Stimulated activated CD8-positive, alpha-beta memory T cell treated with anti-CD3 and anti-CD28 coated beads, Interleukin-7, amount 100 ng/mL, for 4 hours (primary cell): Measurements from ENCODE around the gene METTL8.
A peak's percentile ranks its signal among the peaks of the same experiment; 100 is the strongest.
"Not testable (repeated sequence)": the region's sequence is repeated elsewhere in the genome, so short reads cannot be mapped to it uniquely, and the experiment has no call there.

Experiments
- DNase-seq, 2 donors: peaks; one replicate each; pipeline ENCODE4 v3.0.0-alpha.2; 2020; ENCODE audit warnings: low read depth in 2 of 2

The METTL8 gene

DNA sequence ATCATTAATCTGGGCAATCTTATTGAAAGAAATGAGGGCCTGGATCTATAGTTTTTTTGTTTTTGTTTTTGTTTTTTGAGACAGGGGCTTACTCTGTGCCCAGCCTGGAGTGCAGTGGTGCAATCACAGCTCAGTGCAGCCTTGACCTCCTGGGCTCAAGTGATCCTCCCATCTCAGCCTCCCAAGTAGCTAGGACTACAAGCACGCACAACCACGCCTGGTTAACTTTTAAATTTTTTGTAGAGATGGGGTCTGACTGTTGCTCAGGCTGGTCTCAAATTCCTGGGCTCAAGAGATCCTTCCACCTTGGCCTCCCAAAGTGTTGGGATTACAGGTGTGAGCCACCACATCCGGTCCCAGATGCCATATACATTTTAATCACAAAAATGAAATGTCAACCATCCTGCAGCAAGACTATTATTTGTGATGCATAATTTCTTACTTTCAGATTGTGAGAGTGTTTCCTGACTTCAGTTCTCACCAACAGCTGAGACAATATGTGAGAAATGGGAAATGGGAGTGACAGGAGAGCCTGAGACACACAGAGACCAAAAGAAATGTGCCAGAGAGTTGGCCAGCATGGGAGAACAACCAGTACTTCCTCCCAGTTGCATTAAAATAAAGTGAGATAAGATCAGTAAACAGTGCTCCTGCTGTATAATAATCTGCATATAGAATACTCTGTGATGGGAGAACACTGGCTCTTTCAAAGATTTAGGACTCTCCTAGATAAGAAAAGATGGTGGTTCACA is 87.6 kb downstream of the METTL8 start:
- DNase-seq = no peak

- no peak for DNase-seq
Measured at GRCh38 chr2:171344182-171344581, 89.6 kb downstream of the METTL8 start.

GRCh38 chr2:171342067-171342413 is 91.8 kb downstream of the METTL8 start:
- DNase-seq = no peak

GRCh38 chr2:171341394-171342066 is 92.3 kb downstream of the METTL8 start:
- no peak for DNase-seq

GRCh38 chr2:171334946-171335345 is 98.8 kb downstream of the METTL8 start:
- DNase-seq = no peak

DNA sequence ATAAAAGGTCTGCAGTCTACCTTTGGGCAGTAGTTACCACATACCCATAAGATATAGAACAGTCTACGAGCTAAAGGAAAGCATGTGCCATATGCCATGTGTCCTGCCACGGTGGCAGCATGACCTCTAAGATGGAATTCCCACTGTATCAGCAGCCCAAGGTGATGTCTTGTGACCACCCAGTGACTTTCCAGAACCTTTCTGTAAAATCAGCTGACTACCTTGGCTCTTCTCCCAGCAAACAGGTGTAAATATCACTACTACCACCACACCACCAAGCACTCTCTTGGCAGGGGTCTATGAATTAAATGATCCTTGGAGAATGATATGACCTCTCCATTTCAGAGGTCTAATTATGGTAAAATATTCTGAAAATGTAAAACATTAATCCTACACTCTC is 99.6 kb downstream of the METTL8 start:
- DNase-seq = no peak

DNA sequence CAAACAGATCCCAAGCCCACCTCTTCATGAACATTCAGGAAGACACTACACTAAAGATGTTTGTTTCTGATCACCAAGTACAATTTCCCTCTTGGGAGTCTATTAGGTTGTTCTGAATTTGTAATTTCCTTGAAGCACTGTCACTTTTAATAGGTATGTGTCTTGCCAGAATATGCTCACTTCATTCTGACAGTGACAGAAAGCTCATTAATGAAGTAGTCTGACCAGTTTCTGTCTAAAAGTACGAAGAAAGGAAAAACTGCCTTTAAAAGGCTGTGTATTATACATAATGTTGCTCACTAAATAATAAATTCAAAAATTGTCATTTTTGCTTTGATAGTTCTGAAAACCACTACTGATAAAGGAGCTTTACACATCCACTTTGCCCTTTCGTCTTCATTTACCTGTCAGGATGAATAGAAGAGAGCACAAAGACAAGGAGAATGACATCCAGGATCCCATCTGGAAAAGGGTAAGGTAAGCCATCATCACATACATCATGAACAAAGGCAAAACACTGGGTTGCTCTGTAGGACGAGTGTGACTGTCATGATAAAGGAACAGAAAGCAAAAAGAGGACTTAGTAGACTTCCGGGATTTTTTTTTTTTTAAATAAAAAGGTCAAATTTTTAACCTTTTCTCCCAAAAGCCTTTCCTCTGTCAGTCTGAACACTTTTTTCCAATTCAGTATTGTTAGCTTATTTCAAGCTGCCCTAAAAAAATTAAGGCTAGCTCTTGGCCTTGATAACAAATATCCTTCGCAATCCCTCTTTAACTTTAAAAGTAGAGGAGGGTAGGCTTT is 103.4 kb downstream of the METTL8 start:
- DNase-seq = no peak

DNA sequence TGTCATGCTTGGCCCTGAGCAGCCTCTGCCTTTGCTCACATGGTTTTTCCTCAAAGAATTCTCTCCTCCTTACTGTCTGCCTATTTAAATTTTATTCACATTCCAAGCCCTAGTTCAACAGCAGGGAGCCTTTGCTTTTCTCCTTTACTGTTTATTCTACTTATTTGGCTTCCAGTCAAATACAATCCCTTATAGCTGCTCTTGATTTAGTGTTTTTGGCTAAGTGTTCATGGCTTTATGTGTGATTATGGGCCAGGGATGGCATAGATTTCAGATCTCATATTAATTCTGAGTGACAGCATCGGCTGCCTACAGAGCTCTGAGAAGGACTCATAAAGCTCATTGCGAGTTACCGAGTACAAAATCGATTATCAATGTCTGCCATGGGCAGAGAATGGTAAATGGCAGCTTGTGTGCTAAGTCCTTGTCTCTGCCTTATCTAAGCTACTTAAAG is 106.7 kb downstream of the METTL8 start:
- no peak for DNase-seq

- no peak for DNase-seq
Measured at GRCh38 chr2:171325886-171326585, 107.8 kb downstream of the METTL8 start.

- DNase-seq = no peak
Measured at GRCh38 chr2:171323971-171324528, 109.7 kb downstream of the METTL8 start.

GRCh38 chr2:171322928-171323327 is 110.9 kb downstream of the METTL8 start:
- no peak for DNase-seq

DNA sequence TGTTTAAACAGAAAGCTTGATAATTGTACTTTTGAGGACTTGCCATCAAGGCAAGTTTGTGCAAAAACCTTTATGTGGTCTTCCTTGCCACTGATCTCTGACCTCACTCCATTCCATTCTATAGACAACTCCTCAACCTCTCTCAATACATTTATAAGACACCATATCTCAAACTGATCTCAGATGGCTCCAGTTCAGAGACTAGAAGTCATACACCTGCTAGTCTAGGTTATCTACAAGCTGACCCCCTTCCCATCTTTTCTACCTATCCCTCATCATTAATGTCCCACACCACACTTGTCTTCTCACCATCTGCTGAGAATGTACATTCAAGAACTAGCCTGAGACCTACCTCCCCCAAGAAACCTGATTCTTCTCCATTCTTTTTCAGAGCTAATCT is 113.1 kb downstream of the METTL8 start:
- no peak for DNase-seq

DNA sequence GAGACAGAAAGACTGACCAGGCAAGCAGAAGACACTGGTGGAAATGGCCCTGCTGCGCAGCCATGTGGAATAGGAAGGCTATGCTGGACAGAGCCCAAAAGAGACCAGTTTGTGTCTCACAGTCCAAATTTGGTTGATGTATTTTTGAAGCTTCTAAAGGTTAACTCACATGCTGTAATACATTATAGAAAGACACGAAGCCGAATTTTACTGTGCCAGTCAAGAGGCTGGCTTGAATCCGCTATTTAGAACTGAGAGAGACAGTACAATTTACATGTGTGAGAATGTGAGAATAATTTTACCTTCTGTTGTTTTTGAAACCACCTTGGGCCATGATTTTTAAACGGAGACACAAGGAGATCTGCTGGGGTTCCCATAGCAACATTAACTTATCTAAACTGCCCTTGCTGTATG is 113.6 kb downstream of the METTL8 start:
- DNase-seq = no peak

DNA sequence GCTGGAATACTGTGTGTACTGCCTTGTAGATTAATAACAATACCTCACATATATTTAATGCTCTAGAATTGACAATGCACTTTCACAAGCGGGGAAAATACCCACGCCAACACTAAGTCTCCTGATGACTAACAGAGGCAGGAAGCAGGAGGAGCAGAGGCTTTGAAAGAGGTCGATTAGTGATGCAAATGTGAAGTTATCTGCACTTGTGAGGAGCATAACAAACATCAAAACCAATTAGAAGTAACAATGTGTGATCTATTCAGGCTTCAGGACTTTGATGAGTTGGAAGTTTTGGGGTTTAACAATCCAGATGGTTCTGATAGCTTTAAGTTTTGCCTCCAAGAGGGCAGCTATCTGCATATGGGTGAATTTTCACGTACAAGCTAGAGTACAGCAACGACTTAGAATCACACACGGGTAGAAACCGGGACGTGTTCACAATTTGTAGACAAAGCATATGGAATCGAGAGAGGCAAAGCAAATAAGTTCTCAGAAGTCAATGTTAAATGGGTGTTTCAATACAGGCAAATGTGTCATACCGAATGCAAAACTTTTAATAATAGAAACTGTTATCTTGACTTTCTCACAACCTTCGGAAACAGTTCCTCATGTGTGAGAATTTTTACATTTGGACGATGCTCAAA is 114.5 kb downstream of the METTL8 start:
- DNase-seq = peak in 1 of 2 donors; percentile 40

- DNase-seq = no peak
Measured at GRCh38 chr2:171318463-171318934, 115.3 kb downstream of the METTL8 start.

GRCh38 chr2:171317492-171318125 is 116.2 kb downstream of the METTL8 start:
- DNase-seq = no peak

- DNase-seq = no peak
Measured at GRCh38 chr2:171316755-171317337, 116.9 kb downstream of the METTL8 start.

GRCh38 chr2:171316220-171316619 is 117.6 kb downstream of the METTL8 start:
- no peak for DNase-seq

DNA sequence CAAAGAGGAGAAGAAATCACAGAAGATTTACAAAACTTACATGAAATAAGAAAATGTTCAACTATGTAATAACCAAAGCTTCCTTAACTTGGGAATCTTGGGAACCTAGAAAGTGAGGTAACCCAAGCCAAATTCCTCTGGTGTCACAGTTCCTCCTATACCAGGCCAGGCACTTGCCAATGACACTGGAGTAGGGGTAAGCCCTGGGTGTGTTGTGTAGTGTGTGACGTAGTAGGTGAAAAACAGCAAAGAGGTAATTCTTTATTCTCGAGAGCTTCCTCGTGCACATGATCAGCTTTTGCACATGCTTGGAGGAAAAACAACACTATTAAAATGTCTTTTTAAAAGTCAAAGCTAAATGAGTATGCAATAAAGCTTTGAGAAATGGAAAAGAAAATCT is 118.0 kb downstream of the METTL8 start:
- no peak for DNase-seq

- DNase-seq = not testable (repeated sequence)
Measured at GRCh38 chr2:171312182-171312581, 121.6 kb downstream of the METTL8 start.
